K562 (cell line): ENCODE results near the gene RNU6-9. TPM values are rescaled to one million over a fixed set of nuclear protein-coding genes. Genes with fewer than 3 reads are reported as not detected.
A peak's percentile ranks its signal among the peaks of the same experiment; 100 is the strongest.

Source experiments
- ATAC-seq: fragments of 200-7000 bp; cut with Tn5 transposase; 3 replicates; pipeline ENCODE4 v1.9.1; 2020; ENCODE audit warnings: moderate library complexity
- BruUV-seq: library from RNA; stranded (reverse); fragments of 400-500 nt; replicated peaks from 2 replicates; lab custom pipeline; 2021; lab: Mats Ljungman, UMichigan
- CTCF ChIA-PET: fragments of 300-600 bp; formaldehyde crosslinking; extraction: SDS; loops from one replicate; lab custom pipeline; 2021; ENCODE audit warnings: low intra/inter-chr PET ratio; lab: Yijun Ruan, JAX
- POLR2A ChIA-PET: fragments of 300-600, 350-650 bp; sonication (Branson Sonifier 250); formaldehyde crosslinking; extraction: SDS; loops from one replicate; lab custom pipeline; 2021; ENCODE audit warnings: antibody characterized with exemption, inconsistent platforms; lab: Yijun Ruan, JAX
- DNase-seq, 4 experiments: peaks; one replicate each; pipeline versions ENCODE4 v3.0.0 to v3.0.0-alpha.2; 2011 to 2018; ENCODE audit warnings: low spot score in 3 of 4, mixed read lengths in 3 of 4; ENCODE audit errors: extremely low read depth in 1 of 4
- FAIRE-seq: peaks from 2 replicates; lab custom pipeline; 2011; peaks lifted over from hg19 to GRCh38; lab: Jason Lieb, UNC
- H2AFZ ChIP-seq: 2 replicates; pipeline ENCODE4 v1.6.0; 2011; ENCODE audit warnings: low read depth, low read length, control low read depth, inconsistent platforms
- H3K27ac ChIP-seq: fragments of 200-600 bp; 3 replicates; pipeline ENCODE4 v1.8.0; 2011; ENCODE audit warnings: low read depth, mild to moderate bottlenecking, control low read depth, inconsistent platforms, low read length, moderate library complexity, mixed read lengths; ENCODE audit errors: extremely low read depth
- H3K27me3 ChIP-seq, 2 experiments: fragments of 300-600 bp in 1 of 2; 2 replicates in 1 of 2; 3 replicates in 1 of 2; pipeline versions ENCODE4 v1.6.0 to v1.8.0; 2011; ENCODE audit warnings: inconsistent platforms in 2 of 2, low read length in 2 of 2, mild to moderate bottlenecking in 1 of 2, mixed read lengths in 1 of 2, moderate library complexity in 1 of 2; ENCODE audit not compliant: control insufficient read depth in 2 of 2, insufficient read depth in 2 of 2
- H3K36me3 ChIP-seq: fragments of 300-600 bp; 3 replicates; pipeline ENCODE4 v1.8.0; 2011; ENCODE audit warnings: mild to moderate bottlenecking, low read length, inconsistent platforms; ENCODE audit not compliant: control insufficient read depth, insufficient read depth
- H3K4me1 ChIP-seq, 2 experiments: fragments of 200-600 bp in 1 of 2; replicated peaks in 1 of 2; 2 replicates in 1 of 2; 3 replicates in 1 of 2; pipeline versions ENCODE4 v1.5.1 to v1.8.0; 2011; ENCODE audit warnings: inconsistent platforms in 2 of 2, low read length in 2 of 2, mild to moderate bottlenecking in 1 of 2, mixed read lengths in 1 of 2, moderate library complexity in 1 of 2; ENCODE audit not compliant: control insufficient read depth in 2 of 2, insufficient read depth in 2 of 2
- H3K4me2 ChIP-seq: 2 replicates; pipeline ENCODE4 v1.6.1; 2011; ENCODE audit warnings: low read length, control low read depth, inconsistent platforms, mixed read lengths; ENCODE audit not compliant: insufficient read depth
- H3K4me3 ChIP-seq: fragments of 200-600 bp; sonication (generic), shearing (Covaris generic); 2 replicates; pipeline ENCODE4 v1.5.1; 2016; ENCODE audit warnings: control low read depth, inconsistent platforms
- H3K79me2 ChIP-seq: fragments of 200-600 bp; 3 replicates; pipeline ENCODE4 v1.8.0; 2011; ENCODE audit warnings: low read length, inconsistent platforms; ENCODE audit not compliant: control insufficient read depth, insufficient read depth
- H3K9ac ChIP-seq, 2 experiments: 2 replicates each; pipeline versions ENCODE4 v1.6.0 to v1.6.1; 2011; ENCODE audit warnings: low read depth in 2 of 2, low read length in 2 of 2, control low read depth in 1 of 2, inconsistent platforms in 1 of 2, mild to moderate bottlenecking in 1 of 2, mixed read lengths in 1 of 2; ENCODE audit not compliant: insufficient read depth in 1 of 2
- H3K9me1 ChIP-seq: one replicate; pipeline ENCODE4 v1.6.0; 2011; ENCODE audit warnings: inconsistent platforms, mild to moderate bottlenecking, low read length, moderate library complexity; ENCODE audit not compliant: control insufficient read depth, insufficient read depth
- H3K9me3 ChIP-seq: replicated peaks from 2 replicates; pipeline ENCODE4 v1.5.1; 2011; ENCODE audit warnings: low read depth, low read length, inconsistent platforms; ENCODE audit not compliant: control insufficient read depth, insufficient read depth
- H4K20me1 ChIP-seq: replicated peaks from 2 replicates; pipeline ENCODE4 v1.6.1; 2011; ENCODE audit warnings: low read length, inconsistent platforms, mixed read lengths; ENCODE audit not compliant: control insufficient read depth, insufficient read depth
- CSDE1 ChIP-seq, 2 experiments: fragments of 450-650 bp; IDR thresholded peaks; 2 replicates each; pipeline ENCODE4 v1.6.1; 2016; ENCODE audit warnings: mild to moderate bottlenecking in 1 of 2
- DDX20 ChIP-seq: fragments of 450-650 bp; IDR thresholded peaks from 2 replicates; pipeline ENCODE4 v1.6.1; 2016; ENCODE audit warnings: missing genetic modification characterization, low read depth, mild to moderate bottlenecking, missing compliant biosample characterization, moderate library complexity
- FUS ChIP-seq: fragments of 200-400 bp; formaldehyde crosslinking; optimal IDR thresholded peaks from 2 replicates; pipeline ENCODE3; 2017; ENCODE audit warnings: low read depth, low read length
- KLF10 ChIP-seq: fragments of 250-450 bp; sonication (Bioruptor Pico); IDR thresholded peaks from 2 replicates; pipeline ENCODE4 v1.6.1; 2021; ENCODE audit warnings: matching md5 sums
- MECOM ChIP-seq: fragments of 250-450 bp; sonication (Bioruptor Pico); IDR thresholded peaks from 2 replicates; pipeline ENCODE4 v1.8.0; 2022; ENCODE audit warnings: inconsistent platforms
- PCBP1 ChIP-seq: fragments of 200-400 bp; formaldehyde crosslinking; IDR thresholded peaks from 2 replicates; pipeline ENCODE4 v1.6.1; 2018; ENCODE audit warnings: mild to moderate bottlenecking, low read depth, low read length; ENCODE audit not compliant: poor library complexity, severe bottlenecking
- RBM34 ChIP-seq: fragments of 200-400 bp; formaldehyde crosslinking; IDR thresholded peaks from 2 replicates; pipeline ENCODE4 v1.6.1; 2018; ENCODE audit warnings: low read length, borderline replicate concordance; ENCODE audit not compliant: insufficient read depth
- SMARCB1 ChIP-seq: IDR thresholded peaks from 2 replicates; pipeline ENCODE4 v1.6.1; 2011; ENCODE audit warnings: improper control_type of control experiment, low read depth; ENCODE audit not compliant: insufficient read length
- SREBF2 ChIP-seq: sonication (generic); formaldehyde crosslinking; IDR thresholded peaks from 2 replicates; pipeline ENCODE4 v1.4.0; 2020; ENCODE audit warnings: mild to moderate bottlenecking, missing genetic modification reagents
- TFE3 ChIP-seq: fragments of 450-650 bp; formaldehyde crosslinking; IDR thresholded peaks from 2 replicates; pipeline ENCODE4 v1.4.0; 2020; ENCODE audit warnings: mild to moderate bottlenecking, mixed read lengths
- ZBTB33 ChIP-seq: sonication (generic); formaldehyde crosslinking; IDR thresholded peaks from 2 replicates; pipeline ENCODE4 v1.8.1; 2023; ENCODE audit warnings: mild to moderate bottlenecking, missing genetic modification reagents
- ZNF174 ChIP-seq: fragments of 250-450 bp; sonication (Bioruptor Pico); IDR thresholded peaks from 2 replicates; pipeline ENCODE4 v1.4.0; 2020; ENCODE audit warnings: mild to moderate bottlenecking
- ZNF239 ChIP-seq: fragments of 250-450 bp; sonication (Bioruptor Pico); IDR thresholded peaks from 2 replicates; pipeline ENCODE4 v1.4.0; 2020; ENCODE audit warnings: mild to moderate bottlenecking
- ZNF449 ChIP-seq: fragments of 250-450 bp; sonication (Bioruptor Pico); IDR thresholded peaks from 2 replicates; pipeline ENCODE4 v1.8.0; 2022; ENCODE audit warnings: moderate library complexity, mild to moderate bottlenecking, inconsistent platforms
- ZNF561 ChIP-seq: fragments of 450-650 bp; formaldehyde crosslinking; conservative IDR thresholded peaks from 2 replicates; pipeline ENCODE4 v1.4.0; 2020; ENCODE audit warnings: mild to moderate bottlenecking, moderate library complexity
- ZNF695 ChIP-seq: fragments of 450-650 bp; formaldehyde crosslinking; IDR thresholded peaks from 2 replicates; pipeline ENCODE4 v1.4.0; 2020; ENCODE audit warnings: mild to moderate bottlenecking, moderate library complexity
- WGBS: fragments of 100-300 bp; shearing (Covaris generic); methylation state at CpG from one replicate; pipeline ENCODE4 v1.1.6; 2016; ENCODE audit warnings: low coverage, mixed read lengths; ENCODE audit not compliant: insufficient coverage; ENCODE audit errors: missing lambda C conversion rate; 5-methylcytosine and 5-hydroxymethylcytosine counted together
- in situ Hi-C: fragments of 300-500 bp; cut with MboI; formaldehyde crosslinking; loops from 4 replicates; pipeline ENCODE4 v1.15.0; 2018; ENCODE audit warnings: inconsistent platforms, mixed read lengths
- intact Hi-C: fragments of 100-400 bp; cut with micrococcal nuclease; formaldehyde crosslinking; loops from 2 replicates; pipeline ENCODE4 v1.14.2; 2022
- polyA plus RNA-seq, 8 experiments: library from polyadenylated mRNA; depleted of rRNA in 4 of 8; stranded (reverse) in 5 of 8; unstranded in 3 of 8; fragments of >200 nt; fragmentation: Nextera tagmentation in 2 of 8; fragmentation: Illumina TruSeq in 1 of 8; extraction: Ambion mirVana in 2 of 8; extraction: Trizol in 1 of 8; gene quantifications; 2 replicates each; pipeline versions ENCODE4 v1.2.1 to v1.2.3, GENCODE V29; 2011 to 2014; ENCODE audit warnings: inconsistent platforms in 1 of 8, missing spikeins in 1 of 8
- total RNA-seq, 7 experiments: library from RNA; depleted of rRNA in 6 of 7; stranded (reverse); fragments of >200 nt in 6 of 7; fragmentation: Illumina TruSeq in 2 of 7; extraction: Trizol in 2 of 7; gene quantifications; 2 replicates each; pipeline versions ENCODE4 v1.2.1 to v1.2.3, GENCODE V29; 2011 to 2021; ENCODE audit warnings: low replicate concordance in 1 of 7

Gene RNU6-9
- total and polyA plus RNA-seq, 9 of the 15 experiments (the other 6 are each of a cell fraction or from before 2014, with no cell fraction given) = not detected

GRCh38 chr19:937259-937694 lies 44.0 kb downstream of the RNU6-9 start (continued):
- TF ChIP-seq ZBTB33 (CRISPR knock-in tag) (peak; percentile 70), ZNF561 (CRISPR knock-in tag) (no peak), MECOM (CRISPR knock-in tag) (no peak), SMARCB1 (no peak)
- TF ChIP-seq, all 486 proteins: peak for 3

- in situ Hi-C loops = no loop called here
- TF ChIP-seq RBM34 (no peak), ZNF174 (CRISPR knock-in tag) (no peak), ZNF695 (CRISPR knock-in tag) (no peak), TFE3 (CRISPR knock-in tag) (peak; percentile 55), ZNF239 (CRISPR knock-in tag) (no peak), KLF10 (CRISPR knock-in tag) (no peak), PCBP1 (no peak), CSDE1 (IDR thresholded peaks at IDR 0.05) (no peak), ZNF449 (CRISPR knock-in tag) (no peak), FUS (no peak), SREBF2 (CRISPR knock-in tag) (no peak), DDX20 (no peak)
Measured at GRCh38 chr19:938233-938923, 45.1 kb downstream of the RNU6-9 start.

More at GRCh38 chr19:938233-938923, 45.1 kb downstream of the RNU6-9 start:
- Histone ChIP-seq H2AFZ (no peak overlapping the region), H3K79me2 (peaks cover 83% of the 10 kb centered on the region), H3K4me3 (no peak overlapping the region), H3K4me1 (peaks cover 0 to 57% of the 10 kb centered on the region in 2 experiments; a peak in 4 of 5 replicates), H3K27ac (no peak overlapping the region), H3K9me3 (no peaks in the 10 kb centered on the region), H3K27me3 (no peaks in the 10 kb centered on the region), H3K9me1 (peaks cover 4% of the 10 kb centered on the region), H3K4me2 (no peak overlapping the region), H4K20me1 (0 out of 2 replicates have a peak, but pooled peaks cover 3% of the 10 kb centered on the region), H3K36me3 (peaks cover 76% of the 10 kb centered on the region; the same call in 2 of the 3 replicates), H3K9ac (peak overlapping the region in 1 of 2 experiments; percentile 35; a peak in 1 of 4 replicates)
- BruUV-seq = no TSS peak
- FAIRE-seq (no peak), DNase-seq (no peak), ATAC-seq (no peak)
- CTCF ChIA-PET = no interaction called here
- POLR2A ChIA-PET = interaction anchor here (0.6 to 1.3 kb wide), 5 partner anchors 10 to 582 kb away, joined by 3 to 4 read pairs (median 3); no protein-coding TSS in a partner anchor
- 93% methylated on average over 19 of the region's 23 CpGs for whole genome bisulfite sequencing
- intact Hi-C loops = no loop called here
